Natural killer cell (primary cell): ENCODE data around the gene PDLIM1. TPM values are rescaled to one million over a fixed set of nuclear protein-coding genes. Genes with fewer than 3 reads are reported as not detected.

Experiments used
- ATAC-seq, 3 donors: fragments of 150-1000 bp in 2 of 3; fragments of 200-7000 bp in 1 of 3; cut with Tn5 transposase; 1 replicate in 1 of 3; 2 replicates in 2 of 3; pipeline ENCODE4 v1.10.0; 2021; ENCODE audit warnings: mild to moderate bottlenecking in 2 of 3, moderate library complexity in 2 of 3
- DNase-seq, 2 donors: peaks; one replicate each; pipeline versions ENCODE4 v3.0.0 to v3.0.0-alpha.2; 2013 to 2021; ENCODE audit warnings: mixed read lengths in 1 of 2
- H3K27ac ChIP-seq: one replicate; pipeline ENCODE4 v1.5.1; 2013; ENCODE audit warnings: mild to moderate bottlenecking, low read length
- H3K27me3 ChIP-seq: one replicate; pipeline ENCODE4 v1.6.1; 2013; ENCODE audit warnings: low read length; ENCODE audit not compliant: control insufficient read depth, insufficient read depth
- H3K36me3 ChIP-seq: one replicate; pipeline ENCODE4 v1.6.1; 2013; ENCODE audit warnings: low read length; ENCODE audit not compliant: control insufficient read depth, insufficient read depth
- H3K4me1 ChIP-seq: one replicate; pipeline ENCODE4 v1.6.1; 2013; ENCODE audit warnings: low read length; ENCODE audit not compliant: control insufficient read depth, insufficient read depth
- H3K4me3 ChIP-seq: one replicate; pipeline ENCODE4 v1.5.1; 2013; ENCODE audit warnings: low read length
- H3K9me3 ChIP-seq: one replicate; pipeline ENCODE4 v1.6.1; 2013; ENCODE audit warnings: low read length; ENCODE audit not compliant: control insufficient read depth, insufficient read depth
- H3K27ac Mint-ChIP-seq, 2 donors: one replicate each; pipeline ENCODE4 v1.8.0; 2022; ENCODE audit warnings: mild to moderate bottlenecking in 2 of 2, mixed read lengths in 2 of 2, moderate library complexity in 1 of 2
- H3K27me3 Mint-ChIP-seq, 2 donors: one replicate each; pipeline ENCODE4 v1.8.0; 2022; ENCODE audit warnings: low read depth in 2 of 2, mixed read lengths in 2 of 2
- H3K36me3 Mint-ChIP-seq: one replicate; pipeline ENCODE4 v1.8.0; 2022; ENCODE audit warnings: mixed read lengths
- H3K4me1 Mint-ChIP-seq, 2 donors: one replicate each; pipeline ENCODE4 v1.8.0; 2022; ENCODE audit warnings: mixed read lengths in 2 of 2
- H3K4me3 Mint-ChIP-seq: one replicate; pipeline ENCODE4 v1.8.0; 2022; ENCODE audit warnings: mild to moderate bottlenecking, moderate library complexity, mixed read lengths
- H3K9me3 Mint-ChIP-seq, 2 donors: one replicate each; pipeline ENCODE4 v1.8.0; 2022; ENCODE audit warnings: mixed read lengths in 2 of 2
- CTCF ChIP-seq: fragments of 200-600 bp; IDR thresholded peaks from one replicate; pipeline ENCODE4 v1.8.0; 2022; ENCODE audit warnings: antibody characterized with exemption
- WGBS: methylation state at CpG from one replicate; pipeline ENCODE4 v1.1.7; 2013; ENCODE audit warnings: missing lambda C conversion rate; ENCODE audit not compliant: insufficient coverage; 5-methylcytosine and 5-hydroxymethylcytosine counted together
- intact Hi-C: fragments of 100-400 bp; cut with micrococcal nuclease; formaldehyde crosslinking; loops from one replicate; pipeline ENCODE4 v1.14.2; 2022
- total RNA-seq, 4 donors: library from RNA; stranded (reverse); fragments of 120-200 nt in 1 of 4; gene quantifications; one replicate each; pipeline versions ENCODE4 v1.2.3 to v1.2.4, GENCODE V29; 2013 to 2022

PDLIM1 gene
- total RNA-seq, 3 donors from 2014 or later (not counting 1 experiment from before 2014, with no cell fraction given), result 7.1 to 25.2 (median 24.5) TPM

GRCh38 chr10:95279042-95279820, 11.6 kb downstream of the PDLIM1 start:
- Histone ChIP-seq H3K4me3 (no peak overlapping the region), H3K27ac (no peak overlapping the region), H3K36me3 (no peaks in the 10 kb centered on the region), H3K4me1 (peaks cover 6% of the 10 kb centered on the region), H3K9me3 (no peaks in the 10 kb centered on the region), H3K27me3 (no peaks in the 10 kb centered on the region)
- no peak overlapping the region for H3K4me3 Mint-ChIP-seq
- TF ChIP-seq CTCF, result no peak
- ATAC-seq (no peak), DNase-seq (no peak)
- H3K36me3 Mint-ChIP-seq, result no peaks in the 10 kb centered on the region
- no peaks in the 10 kb centered on the region for H3K9me3 Mint-ChIP-seq
- WGBS, result 67% methylated on average over 3 of the region's 4 CpGs
- H3K4me1 Mint-ChIP-seq, result peaks cover 0 to 16% of the 10 kb centered on the region in 2 donors
- H3K27me3 Mint-ChIP-seq, result no peaks in the 10 kb centered on the region
- H3K27ac Mint-ChIP-seq, result peak overlapping the region in 1 of 2 donors; percentile 39
- intact Hi-C loops, result no loop called here

GRCh38 chr10:95278061-95278988, 12.5 kb downstream of the PDLIM1 start:
- DNase-seq (no peak), ATAC-seq (no peak)
- Histone ChIP-seq H3K36me3 (no peaks in the 10 kb centered on the region), H3K27me3 (no peaks in the 10 kb centered on the region), H3K4me1 (peaks cover 6% of the 10 kb centered on the region), H3K4me3 (no peak overlapping the region), H3K27ac (no peak overlapping the region), H3K9me3 (no peaks in the 10 kb centered on the region)
- intact Hi-C loops, result no loop called here
- no peaks in the 10 kb centered on the region for H3K27me3 Mint-ChIP-seq
- peaks cover 0 to 16% of the 10 kb centered on the region in 2 donors for H3K4me1 Mint-ChIP-seq
- H3K27ac Mint-ChIP-seq, result peak overlapping the region in 1 of 2 donors; percentile 39
- TF ChIP-seq CTCF, result no peak
- no peaks in the 10 kb centered on the region for H3K9me3 Mint-ChIP-seq
- H3K36me3 Mint-ChIP-seq, result no peaks in the 10 kb centered on the region
- no peak overlapping the region for H3K4me3 Mint-ChIP-seq
- 89% methylated on average over 6 of the region's 6 CpGs for WGBS

GRCh38 chr10:95277614-95278013, 13.2 kb downstream of the PDLIM1 start:
- Histone ChIP-seq H3K27me3 (no peaks in the 10 kb centered on the region), H3K4me3 (no peak overlapping the region), H3K27ac (no peak overlapping the region), H3K36me3 (no peaks in the 10 kb centered on the region), H3K9me3 (no peaks in the 10 kb centered on the region), H3K4me1 (peaks cover 6% of the 10 kb centered on the region)
- H3K9me3 Mint-ChIP-seq, result no peaks in the 10 kb centered on the region
- 95% methylated on average over 3 of the region's 3 CpGs for WGBS
- TF ChIP-seq CTCF, result no peak
- H3K4me3 Mint-ChIP-seq, result no peak overlapping the region
- H3K4me1 Mint-ChIP-seq, result peaks cover 0 to 16% of the 10 kb centered on the region in 2 donors
- H3K36me3 Mint-ChIP-seq, result no peaks in the 10 kb centered on the region
- no peaks in the 10 kb centered on the region for H3K27me3 Mint-ChIP-seq
- intact Hi-C loops, result no loop called here
- ATAC-seq (no peak), DNase-seq (no peak)
- H3K27ac Mint-ChIP-seq, result no peak overlapping the region
